GM08714 (cell line): ENCODE data around the gene HEATR5A.

Source experiments
- H3K4me3 ChIP-seq: fragments of 200-500 bp; sonication (Bioruptor generic); 2 replicates; pipeline ENCODE4 v1.5.1; 2014; ENCODE audit warnings: mild to moderate bottlenecking, low read length, inconsistent platforms
- ZNF274 ChIP-seq: IDR thresholded peaks from 2 replicates; pipeline ENCODE4 v1.6.1; 2012; ENCODE audit warnings: mild to moderate bottlenecking, low read depth, low read length

The HEATR5A gene

GRCh38 chr14:31408421-31408820 is 11.9 kb downstream of the HEATR5A start:
- H3K4me3 ChIP-seq: no peak overlapping the region
- no peak for TF ChIP-seq ZNF274

GRCh38 chr14:31405599-31406232 is 14.6 kb downstream of the HEATR5A start:
- no peak overlapping the region for H3K4me3 ChIP-seq
- no peak for TF ChIP-seq ZNF274

- no peak for TF ChIP-seq ZNF274
- H3K4me3 ChIP-seq: no peak overlapping the region
Measured at GRCh38 chr14:31405106-31405505, 15.2 kb downstream of the HEATR5A start.

- TF ChIP-seq ZNF274: no peak
- no peak overlapping the region for H3K4me3 ChIP-seq
Measured at GRCh38 chr14:31403707-31404106, 16.6 kb downstream of the HEATR5A start.

- TF ChIP-seq ZNF274: no peak
- no peak overlapping the region for H3K4me3 ChIP-seq
Measured at GRCh38 chr14:31402764-31403439, 17.4 kb downstream of the HEATR5A start.

- H3K4me3 ChIP-seq: no peak overlapping the region
- TF ChIP-seq ZNF274: no peak
Measured at GRCh38 chr14:31401369-31401932, 18.9 kb downstream of the HEATR5A start.

- no peak overlapping the region for H3K4me3 ChIP-seq
- no peak for TF ChIP-seq ZNF274
Measured at GRCh38 chr14:31400031-31400638, 20.2 kb downstream of the HEATR5A start.

- H3K4me3 ChIP-seq: no peak overlapping the region
- no peak for TF ChIP-seq ZNF274
Measured at GRCh38 chr14:31395572-31396205, 24.7 kb downstream of the HEATR5A start.

- TF ChIP-seq ZNF274: no peak
- H3K4me3 ChIP-seq: no peak overlapping the region
Measured at GRCh38 chr14:31395119-31395518, 25.2 kb downstream of the HEATR5A start.

- no peak overlapping the region for H3K4me3 ChIP-seq
- TF ChIP-seq ZNF274: no peak
Measured at GRCh38 chr14:31391977-31392503, 28.3 kb downstream of the HEATR5A start.

- no peak for TF ChIP-seq ZNF274
- H3K4me3 ChIP-seq: no peak overlapping the region
Measured at GRCh38 chr14:31391473-31391872, 28.9 kb downstream of the HEATR5A start.

GRCh38 chr14:31389946-31390345 is 30.4 kb downstream of the HEATR5A start:
- no peak overlapping the region for H3K4me3 ChIP-seq
- TF ChIP-seq ZNF274: no peak

GRCh38 chr14:31388687-31389413 is 31.5 kb downstream of the HEATR5A start:
- no peak for TF ChIP-seq ZNF274
- no peak overlapping the region for H3K4me3 ChIP-seq

- no peak for TF ChIP-seq ZNF274
- no peak overlapping the region for H3K4me3 ChIP-seq
Measured at GRCh38 chr14:31387091-31387490, 33.3 kb downstream of the HEATR5A start.
